Thyroid gland (tissue), 4 donors: ENCODE results near the gene ATP6V0A4.

Source experiments
- POLR2A ChIP-seq, 2 donors: fragments of 450-650 bp; IDR thresholded peaks; one replicate each; pipeline ENCODE4 v1.6.1; 2017; ENCODE audit warnings: antibody characterized with exemption in 2 of 2, mild to moderate bottlenecking in 2 of 2, moderate library complexity in 1 of 2
- TF ChIP-seq, protein P1 (sequence below), 6 experiments: fragments of 200-600 bp in 3 of 6; fragments of 450-650 bp in 3 of 6; sonication (generic) in 3 of 6; IDR thresholded peaks; one replicate each; pipeline ENCODE4 v1.5.1; 2016 to 2019; ENCODE audit warnings: antibody characterized with exemption in 6 of 6, mild to moderate bottlenecking in 2 of 6, inconsistent platforms in 1 of 6, moderate library complexity in 1 of 6

GRCh38 chr7:138729444-138729843 is 68.6 kb downstream of the ATP6V0A4 start:
- TF ChIP-seq, protein P1, sequence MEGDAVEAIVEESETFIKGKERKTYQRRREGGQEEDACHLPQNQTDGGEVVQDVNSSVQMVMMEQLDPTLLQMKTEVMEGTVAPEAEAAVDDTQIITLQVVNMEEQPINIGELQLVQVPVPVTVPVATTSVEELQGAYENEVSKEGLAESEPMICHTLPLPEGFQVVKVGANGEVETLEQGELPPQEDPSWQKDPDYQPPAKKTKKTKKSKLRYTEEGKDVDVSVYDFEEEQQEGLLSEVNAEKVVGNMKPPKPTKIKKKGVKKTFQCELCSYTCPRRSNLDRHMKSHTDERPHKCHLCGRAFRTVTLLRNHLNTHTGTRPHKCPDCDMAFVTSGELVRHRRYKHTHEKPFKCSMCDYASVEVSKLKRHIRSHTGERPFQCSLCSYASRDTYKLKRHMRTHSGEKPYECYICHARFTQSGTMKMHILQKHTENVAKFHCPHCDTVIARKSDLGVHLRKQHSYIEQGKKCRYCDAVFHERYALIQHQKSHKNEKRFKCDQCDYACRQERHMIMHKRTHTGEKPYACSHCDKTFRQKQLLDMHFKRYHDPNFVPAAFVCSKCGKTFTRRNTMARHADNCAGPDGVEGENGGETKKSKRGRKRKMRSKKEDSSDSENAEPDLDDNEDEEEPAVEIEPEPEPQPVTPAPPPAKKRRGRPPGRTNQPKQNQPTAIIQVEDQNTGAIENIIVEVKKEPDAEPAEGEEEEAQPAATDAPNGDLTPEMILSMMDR (IDR thresholded peaks at IDR 0.05), result no peak
- TF ChIP-seq POLR2A (IDR thresholded peaks at IDR 0.05), result no peak
